Tongue (tissue), 2 donors: ENCODE data around the gene L3MBTL1. TPM values are rescaled to one million over a fixed set of nuclear protein-coding genes. Genes with fewer than 3 reads are reported as not detected.
A peak's percentile ranks its signal among the peaks of the same experiment; 100 is the strongest.
"Not testable (repeated sequence)": the region's sequence is repeated elsewhere in the genome, so short reads cannot be mapped to it uniquely, and the experiment has no call there.

ENCODE experiments used
- DNase-seq: peaks from one replicate; pipeline ENCODE4 v3.0.0-alpha.2; 2015
- total RNA-seq: library from RNA; depleted of rRNA; stranded (reverse); fragments of >200 nt; gene quantifications from one replicate; pipeline ENCODE4 v1.2.3, GENCODE V29; 2014

L3MBTL1 gene
- 13.4 TPM for total RNA-seq

GRCh38 chr20:43507150-43508080, at the start of gene L3MBTL1:
L3MBTL1 (plus strand) TSS chr20:43507697; CDS start chr20:43513504, 5,807 bp downstream.
- DNase-seq, result peak; percentile 53

- DNase-seq, result no peak
Observed at GRCh38 chr20:43458422-43458924, 49.0 kb upstream of the L3MBTL1 start.

- peak; percentile 45 for DNase-seq
Observed at GRCh38 chr20:43459022-43459942, 48.2 kb upstream of the L3MBTL1 start.

DNA sequence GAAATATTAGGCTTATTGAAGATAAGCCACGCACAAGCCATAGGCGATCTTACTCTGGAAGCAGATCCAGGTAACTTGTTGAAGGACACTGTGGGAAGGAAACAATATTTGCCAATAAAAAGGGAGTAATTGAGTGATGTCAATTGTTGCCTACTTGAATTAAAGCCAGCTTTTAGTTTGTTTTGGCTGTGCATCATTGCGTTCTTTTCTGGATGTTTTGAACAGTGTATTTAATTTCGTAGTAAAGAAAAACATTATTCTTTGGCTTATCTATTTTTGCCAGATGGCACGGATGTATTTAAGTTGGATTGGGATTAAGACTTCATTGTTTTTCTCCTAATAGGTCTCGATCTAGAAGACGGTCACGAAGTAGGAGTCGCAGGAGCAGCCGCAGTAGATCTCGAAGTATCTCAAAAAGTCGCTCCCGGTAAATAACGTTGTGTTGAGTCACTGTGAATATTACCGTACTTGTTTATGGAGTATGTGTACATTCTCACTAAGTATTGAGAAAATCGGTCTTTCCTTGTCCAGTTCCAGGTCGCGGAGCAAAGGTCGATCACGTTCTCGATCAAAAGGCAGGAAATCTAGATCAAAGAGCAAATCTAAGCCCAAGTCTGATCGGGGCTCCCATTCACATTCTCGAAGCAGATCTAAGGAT, 47.2 kb upstream of the L3MBTL1 start:
- DNase-seq, result no peak

DNA sequence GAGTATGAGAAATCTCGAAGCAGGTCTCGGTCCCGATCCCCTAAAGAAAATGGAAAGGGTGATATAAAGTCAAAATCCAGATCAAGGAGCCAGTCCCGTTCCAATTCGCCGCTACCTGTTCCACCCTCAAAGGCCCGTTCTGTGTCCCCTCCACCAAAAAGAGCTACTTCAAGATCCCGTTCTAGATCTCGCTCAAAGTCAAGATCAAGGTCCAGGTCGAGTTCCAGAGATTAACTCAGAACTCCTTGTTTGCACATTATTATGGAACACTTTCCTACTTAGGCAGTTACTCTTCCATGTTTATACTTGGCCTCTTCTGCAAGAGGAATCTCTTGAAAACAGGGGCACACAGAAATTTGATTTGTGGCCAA, 46.7 kb upstream of the L3MBTL1 start:
- no peak for DNase-seq

- no peak for DNase-seq
Observed at GRCh38 chr20:43461894-43462659, 45.4 kb upstream of the L3MBTL1 start.

DNA sequence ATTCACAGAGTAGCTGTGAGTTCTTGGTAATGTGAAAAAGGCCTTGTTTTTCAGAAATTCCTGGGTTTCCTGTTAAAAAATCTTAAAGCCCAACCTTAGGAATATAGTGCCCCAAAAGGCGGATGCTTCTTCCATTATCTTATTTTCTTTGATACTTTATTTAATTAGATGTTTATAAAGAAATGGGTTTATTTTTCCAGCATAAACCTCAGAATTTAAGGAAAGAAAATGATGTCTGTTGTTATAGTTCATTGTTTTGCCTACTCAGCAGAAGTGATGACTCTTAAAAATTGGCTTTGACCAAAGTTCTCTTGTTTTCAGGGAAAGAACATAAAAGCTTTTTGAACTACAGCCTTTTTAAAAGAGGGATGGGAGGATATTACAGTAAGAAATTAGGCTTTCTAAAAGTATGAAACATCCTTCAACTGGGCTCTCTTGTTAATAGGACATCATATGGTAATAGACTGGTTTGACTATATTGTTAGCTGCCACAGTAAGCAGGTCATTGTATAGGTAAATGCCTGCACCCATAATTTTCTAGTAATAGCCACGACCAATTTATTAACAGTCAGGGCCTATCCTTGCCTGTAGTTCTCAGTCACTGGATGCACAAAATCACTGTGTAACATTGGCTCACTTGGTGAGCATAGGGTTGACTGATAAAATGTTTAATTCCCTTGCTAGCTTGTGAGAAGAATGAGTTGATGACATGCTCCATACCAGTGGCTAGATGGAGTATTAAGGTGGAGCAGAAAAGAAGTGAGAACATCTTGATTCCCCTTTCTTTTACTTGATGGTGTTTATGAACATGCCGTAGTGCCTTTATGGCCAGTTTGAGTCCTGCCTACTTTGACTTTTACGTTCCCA, 44.6 kb upstream of the L3MBTL1 start:
- DNase-seq, result no peak

- DNase-seq, result no peak
Observed at GRCh38 chr20:43463527-43464218, 43.8 kb upstream of the L3MBTL1 start.

DNA sequence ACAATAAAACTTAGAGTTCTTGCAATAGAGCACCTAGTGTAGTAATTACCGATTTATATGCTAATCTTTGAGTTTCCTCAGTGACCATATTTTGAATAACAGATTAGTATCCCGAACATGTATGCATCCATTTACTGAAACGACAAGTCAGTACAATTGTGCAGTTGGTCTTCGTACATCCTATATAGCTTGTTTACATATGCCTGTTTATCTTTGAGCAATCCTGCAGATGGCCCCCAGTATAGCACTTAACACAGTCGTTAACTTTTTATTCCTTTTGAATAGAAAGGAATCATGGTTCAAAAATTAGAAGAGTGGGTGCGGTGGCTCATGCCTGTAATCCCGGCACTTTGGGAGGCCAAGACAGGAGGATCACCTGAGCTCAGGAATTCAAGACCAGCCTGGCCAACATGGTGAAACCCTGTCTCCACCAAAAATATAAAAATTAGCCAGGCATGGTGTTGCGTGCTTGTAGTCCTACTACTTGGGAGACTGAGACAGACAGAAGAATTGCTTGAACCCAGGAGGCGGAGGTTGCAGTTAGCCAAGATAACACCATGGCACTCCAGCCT, 43.2 kb upstream of the L3MBTL1 start:
- DNase-seq, result no peak

GRCh38 chr20:43465625-43465943, 41.9 kb upstream of the L3MBTL1 start:
- no peak for DNase-seq

GRCh38 chr20:43467589-43467988, 39.9 kb upstream of the L3MBTL1 start:
- DNase-seq, result no peak

- no peak for DNase-seq
Observed at GRCh38 chr20:43472671-43473380, 34.7 kb upstream of the L3MBTL1 start.

- no peak for DNase-seq
Observed at GRCh38 chr20:43473381-43473704, 34.2 kb upstream of the L3MBTL1 start.

- DNase-seq, result peak; percentile 78
Observed at GRCh38 chr20:43477193-43477592, 30.3 kb upstream of the L3MBTL1 start.

- DNase-seq, result peak; percentile 68
Observed at GRCh38 chr20:43477619-43478018, 29.9 kb upstream of the L3MBTL1 start.

- DNase-seq, result no peak
Observed at GRCh38 chr20:43490038-43490437, 17.5 kb upstream of the L3MBTL1 start.

- no peak for DNase-seq
Observed at GRCh38 chr20:43492101-43492500, 15.4 kb upstream of the L3MBTL1 start.

DNA sequence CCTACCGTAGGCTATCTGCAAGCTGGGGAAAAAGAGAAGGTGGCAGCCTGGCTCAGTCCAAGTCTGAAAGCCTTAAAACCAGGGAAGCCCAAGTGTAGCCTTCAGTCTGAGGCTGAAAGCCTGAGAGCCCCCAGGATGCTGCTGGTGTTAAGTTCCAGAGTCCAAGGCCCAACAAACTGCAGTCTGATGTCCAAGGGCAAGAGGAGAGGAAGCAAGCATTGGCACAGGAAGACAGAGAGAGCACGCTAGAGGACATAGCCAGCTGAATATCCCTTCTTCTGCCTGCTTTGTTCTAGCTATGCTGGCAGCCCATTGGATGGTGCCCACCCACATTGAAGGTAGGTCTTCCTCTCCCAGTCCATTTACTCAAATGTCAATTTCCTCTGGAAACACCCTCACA, 12.1 kb upstream of the L3MBTL1 start:
- no peak for DNase-seq

- DNase-seq, result not testable (repeated sequence)
Observed at GRCh38 chr20:43502021-43502420, 5.5 kb upstream of the L3MBTL1 start.
